Hematopoietic multipotent progenitor cell treated with erythropoietin and hydrocortisone succinate and interleukin-3 and kit ligand, for 15 days (in vitro differentiated cells): ENCODE results near the gene GLDC.
"Not testable (repeated sequence)": the region's sequence is repeated elsewhere in the genome, so short reads cannot be mapped to it uniquely, and the experiment has no call there.

Source experiments
- DNase-seq: peaks from one replicate; pipeline ENCODE4 v3.0.0-alpha.2; 2015; ENCODE audit warnings: low spot score

GLDC gene

DNA sequence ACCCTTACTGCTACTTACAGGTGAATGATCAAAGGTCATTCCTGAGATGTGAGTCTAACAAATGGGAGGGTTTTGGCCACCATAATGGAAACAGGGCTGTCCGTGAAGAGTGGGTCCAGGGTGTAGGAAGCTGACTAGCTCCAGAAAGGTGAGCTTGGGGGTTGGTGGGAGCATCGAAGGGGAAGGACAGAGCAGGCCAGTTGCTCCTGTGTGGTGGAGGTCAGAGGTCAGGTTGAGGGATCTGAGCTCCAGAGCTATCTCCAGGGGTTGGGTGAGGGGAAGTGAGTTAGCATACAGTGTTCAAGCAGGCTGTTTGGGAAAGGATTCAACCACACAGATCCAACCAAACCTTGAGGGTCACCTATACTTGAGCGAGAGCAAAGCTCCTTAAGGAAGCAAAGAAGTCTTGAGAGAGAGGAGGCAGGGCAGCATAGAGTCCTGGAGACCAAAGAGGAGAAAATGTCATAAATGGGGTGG lies 18.7 kb upstream of the GLDC start:
- DNase-seq = no peak

DNA sequence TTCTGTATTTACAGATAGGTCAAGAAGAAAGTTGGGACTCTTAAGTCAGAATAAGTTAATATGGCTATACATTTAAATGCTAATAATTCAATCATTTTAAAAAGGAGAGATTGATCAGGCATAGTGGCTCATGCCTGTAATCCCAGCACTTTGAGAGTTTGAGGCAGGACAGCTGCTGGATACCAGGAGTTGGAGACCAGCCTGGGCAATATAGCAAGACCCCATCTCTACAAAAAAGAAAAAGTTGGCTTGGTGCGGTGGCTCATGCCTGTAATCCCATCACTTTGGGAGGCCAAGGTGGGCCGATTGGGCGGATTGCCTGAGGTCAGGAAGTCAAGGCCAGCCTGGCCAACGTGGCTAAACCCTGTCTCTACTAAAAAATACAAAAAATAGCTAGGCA lies 15.0 kb upstream of the GLDC start:
- DNase-seq = no peak

DNA sequence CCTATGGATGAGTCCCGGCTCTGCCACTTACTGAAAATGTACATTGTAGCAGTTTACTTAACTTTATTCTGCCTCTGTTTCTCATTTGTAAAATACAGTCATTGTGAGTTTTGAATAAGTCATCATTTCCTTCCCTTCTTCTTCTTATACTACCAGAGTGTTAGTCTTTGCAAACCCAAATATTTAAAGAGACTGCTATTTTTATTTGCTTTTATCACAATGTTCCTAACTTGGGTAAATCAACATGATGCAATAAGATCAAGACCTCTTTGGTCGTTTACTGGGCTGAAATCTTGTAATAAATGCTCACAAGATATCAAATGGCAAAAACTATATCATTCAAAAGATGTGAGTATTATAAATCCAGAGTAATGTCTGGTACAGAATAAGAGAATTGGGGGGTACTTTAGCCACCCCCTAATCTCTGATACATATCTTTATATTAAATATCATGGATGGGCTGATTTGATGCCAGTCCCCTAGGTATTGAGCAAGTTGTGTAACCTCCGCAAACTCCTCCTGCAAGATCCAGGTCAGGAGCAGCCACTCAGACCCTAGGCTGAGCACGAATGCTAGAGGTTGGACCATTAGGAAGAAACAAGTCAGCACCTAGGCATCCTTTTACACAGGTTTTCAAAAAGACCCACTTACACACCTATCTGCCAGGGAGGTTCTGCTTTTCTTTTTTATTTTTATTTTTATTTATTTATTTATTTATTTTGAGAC lies 13.3 kb upstream of the GLDC start:
- no peak for DNase-seq

DNA sequence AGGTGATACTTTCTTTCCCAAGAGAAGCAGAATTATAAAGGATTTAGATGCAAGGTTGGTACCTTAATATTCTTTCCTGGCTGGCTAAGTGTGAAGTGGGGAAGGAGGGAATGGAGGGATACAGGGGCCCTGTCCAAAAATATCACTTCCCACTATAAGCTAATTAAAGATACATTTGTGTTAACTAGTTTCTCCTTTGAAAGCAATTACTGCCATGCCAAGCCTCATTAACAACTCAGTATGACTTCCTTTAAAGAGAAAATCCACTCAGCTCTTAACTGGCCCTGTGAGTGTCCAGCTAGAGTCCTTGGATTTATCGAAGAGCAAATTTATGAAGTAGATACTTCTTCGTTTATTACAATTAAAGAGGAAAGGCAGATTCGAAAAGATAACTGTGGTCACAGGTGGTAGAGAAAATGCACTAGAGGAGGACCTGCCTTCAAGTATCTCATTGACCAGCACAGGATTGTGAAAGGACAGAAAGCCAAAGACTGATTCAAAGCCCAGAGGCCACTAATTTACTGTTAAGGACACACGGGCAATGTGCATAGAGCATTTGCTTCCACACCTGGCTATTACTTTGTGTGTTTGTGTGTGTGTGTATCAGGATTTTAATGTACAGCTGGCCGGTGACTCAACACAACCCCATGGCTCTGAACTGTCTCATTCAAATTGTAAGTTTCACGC lies 11.2 kb upstream of the GLDC start:
- DNase-seq = no peak

DNA sequence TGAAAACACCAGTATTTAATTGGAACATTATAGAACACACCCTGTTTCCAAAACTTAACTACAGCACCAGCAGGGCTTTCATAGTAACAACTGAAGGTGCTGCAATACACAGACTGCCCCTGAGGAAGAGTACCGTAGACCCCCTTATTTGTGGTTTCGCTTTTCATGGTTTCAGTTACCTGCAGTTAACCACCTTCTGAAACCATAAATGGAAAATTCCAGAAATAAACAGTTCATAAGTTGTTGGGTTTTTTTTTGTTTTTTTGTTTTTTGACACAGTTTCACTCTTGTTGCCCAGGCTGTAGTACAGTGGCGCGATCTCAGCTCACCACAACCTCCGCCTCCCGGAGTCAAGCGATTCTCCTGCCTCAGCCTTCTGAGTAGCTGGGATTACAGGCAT lies 9.5 kb upstream of the GLDC start:
- DNase-seq = no peak

DNA sequence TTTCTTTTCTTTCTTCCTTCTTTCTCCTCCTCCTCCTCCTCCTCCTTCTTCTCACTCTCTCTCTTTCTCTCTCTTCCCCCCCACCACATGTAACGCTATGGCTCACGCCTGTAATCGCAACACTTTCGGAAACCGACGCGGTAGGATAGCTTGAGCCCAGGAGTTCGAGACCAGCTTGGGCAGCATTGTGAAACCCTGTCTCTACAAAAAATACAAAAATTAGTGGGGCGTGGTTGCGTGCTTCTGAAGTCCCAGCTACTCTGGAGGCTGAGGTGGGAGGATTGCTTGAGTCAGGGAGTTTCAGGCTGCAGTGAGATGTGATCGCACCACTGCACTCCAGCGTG lies 736 bp upstream of the GLDC start:
- DNase-seq = no peak

DNA sequence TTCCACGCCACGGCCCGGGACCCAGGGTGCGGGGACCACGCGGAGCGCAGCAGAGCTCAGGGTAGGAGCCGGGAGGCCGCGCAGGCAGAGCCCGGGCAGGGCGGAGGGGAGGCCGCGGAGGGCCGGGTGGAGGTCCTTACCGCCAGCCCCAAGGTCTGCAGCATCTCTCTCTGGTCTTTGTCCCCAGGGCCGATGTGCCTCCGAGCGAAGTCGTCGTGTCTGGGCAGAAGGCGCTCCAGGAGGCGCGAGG lies 499 bp downstream of the GLDC start:
- not testable (repeated sequence) for DNase-seq

DNA sequence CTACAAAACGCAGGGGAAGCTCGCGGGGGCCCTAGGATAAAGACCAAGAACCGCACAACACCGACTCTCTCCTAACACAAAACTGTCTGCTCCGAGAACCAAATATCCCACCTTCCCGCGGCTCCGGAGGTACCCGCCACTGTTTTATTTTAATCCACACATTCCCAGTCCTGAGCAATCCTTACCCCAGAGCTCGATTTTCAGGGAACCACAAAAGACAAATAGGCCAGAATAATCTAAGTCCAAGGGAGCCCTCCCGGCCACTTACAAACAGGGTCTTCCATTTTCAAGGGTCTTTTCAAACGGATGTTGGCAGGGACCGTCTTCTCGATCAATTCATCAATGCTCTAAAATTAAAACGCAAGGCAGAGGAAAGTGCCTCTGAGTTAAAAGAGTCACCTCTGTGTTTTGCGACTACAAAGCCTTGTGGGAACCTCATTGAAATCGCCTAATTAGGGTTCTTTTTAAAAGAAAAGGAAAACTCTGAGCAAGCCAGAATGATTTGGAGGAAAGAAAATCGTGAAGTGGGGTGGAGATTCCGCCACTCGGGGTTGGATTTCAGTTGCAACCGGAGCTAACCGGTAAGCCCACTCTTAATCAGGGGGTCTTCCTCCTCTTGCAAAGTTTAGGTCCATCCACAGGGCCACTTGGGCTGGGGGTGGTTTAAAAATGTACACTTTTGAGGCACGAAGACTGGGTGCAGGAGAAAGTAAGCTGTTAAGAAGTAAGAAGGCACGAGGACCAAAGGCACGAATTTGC lies 1.0 kb downstream of the GLDC start:
- DNase-seq = no peak

DNA sequence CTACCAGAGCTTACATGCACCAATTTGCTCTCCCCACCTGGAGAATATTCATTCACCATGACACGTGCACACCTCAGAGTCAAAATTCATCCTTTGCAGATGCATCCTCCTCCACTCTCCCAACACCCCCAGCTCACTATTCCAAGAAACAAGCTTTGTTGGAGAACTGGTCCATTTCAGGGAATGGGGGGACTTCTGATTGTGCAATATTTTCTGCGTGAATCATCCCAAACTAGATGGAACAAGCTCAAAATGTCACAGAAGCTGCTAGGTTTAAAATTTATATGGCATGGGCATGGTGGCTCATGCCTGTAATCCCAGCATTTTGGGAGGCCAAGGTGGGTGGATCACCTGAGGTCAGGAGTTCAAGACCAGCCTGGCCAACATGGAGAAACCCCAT lies 3.6 kb downstream of the GLDC start:
- DNase-seq = no peak

DNA sequence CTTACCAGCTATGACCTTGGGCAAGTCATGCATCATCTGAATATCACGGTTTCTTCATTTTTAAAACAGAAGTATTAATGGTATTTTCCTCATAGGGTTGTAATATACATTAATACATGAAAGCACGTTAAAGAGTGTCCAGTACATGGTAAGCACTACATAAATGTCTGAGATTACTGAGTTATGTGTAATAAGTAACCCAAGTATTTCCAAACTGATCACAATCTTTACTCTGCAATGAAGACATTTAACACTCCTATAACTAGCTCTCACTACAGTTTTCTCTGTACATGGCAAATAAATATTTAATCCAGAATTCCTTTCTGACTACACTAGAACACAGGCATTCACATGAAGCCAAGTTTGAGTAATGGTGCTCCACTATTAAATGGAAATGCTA lies 4.0 kb downstream of the GLDC start:
- no peak for DNase-seq

DNA sequence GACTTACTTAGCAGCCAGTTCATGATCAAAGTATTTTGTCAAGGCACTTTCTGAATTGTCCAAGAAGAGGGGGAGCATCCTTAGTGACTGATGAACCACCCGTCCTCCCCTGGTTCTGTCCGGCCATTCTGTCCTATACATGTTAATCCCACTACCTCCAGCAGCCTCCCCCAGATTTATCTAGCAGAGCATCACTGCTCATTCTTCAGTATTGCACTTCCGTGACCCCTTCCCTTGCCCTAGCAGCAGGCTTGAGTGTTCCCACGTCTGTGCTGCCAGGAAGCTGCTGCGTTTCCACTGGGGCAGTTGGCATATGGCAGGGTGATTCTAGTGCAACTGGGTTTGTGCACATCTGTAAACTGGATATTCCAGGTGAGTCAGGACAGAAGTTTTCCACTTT lies 4.5 kb downstream of the GLDC start:
- DNase-seq = no peak

DNA sequence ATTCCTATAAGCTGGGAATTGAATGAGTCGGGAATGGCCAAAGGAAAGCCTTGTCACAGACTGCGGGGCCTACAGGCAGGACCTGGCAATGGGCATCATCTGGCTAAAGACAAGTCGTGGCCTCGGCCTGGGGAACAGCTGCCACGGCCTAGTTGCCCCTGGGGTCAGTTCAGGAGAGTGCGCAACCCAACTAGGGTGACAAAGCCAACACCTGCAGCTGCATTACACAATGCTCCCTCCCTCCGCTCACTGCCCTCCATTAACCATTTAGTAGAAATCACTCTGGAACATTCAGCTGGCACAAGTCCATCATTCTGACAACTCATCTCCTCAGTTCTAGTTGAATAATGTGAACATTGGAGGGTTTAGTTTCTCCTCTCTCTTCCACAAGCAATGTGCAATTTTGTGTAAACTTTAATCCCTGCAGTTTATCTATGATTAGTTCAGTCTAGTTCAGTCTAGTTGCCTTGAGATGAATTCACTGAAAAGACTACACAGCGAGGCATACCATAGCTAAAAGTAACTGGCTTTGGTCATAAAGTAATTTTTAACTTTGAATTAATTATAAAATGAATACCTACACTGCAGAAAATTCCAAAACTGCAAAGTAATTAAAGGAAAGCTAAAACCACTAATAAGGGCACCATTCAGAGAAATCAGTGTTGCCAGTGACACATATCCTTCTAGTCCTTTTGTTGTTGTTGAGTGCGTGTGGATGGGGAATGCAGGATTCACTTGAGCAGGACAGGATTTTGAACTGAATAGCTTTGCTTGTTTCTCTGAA lies 5.1 kb downstream of the GLDC start:
- DNase-seq = no peak

DNA sequence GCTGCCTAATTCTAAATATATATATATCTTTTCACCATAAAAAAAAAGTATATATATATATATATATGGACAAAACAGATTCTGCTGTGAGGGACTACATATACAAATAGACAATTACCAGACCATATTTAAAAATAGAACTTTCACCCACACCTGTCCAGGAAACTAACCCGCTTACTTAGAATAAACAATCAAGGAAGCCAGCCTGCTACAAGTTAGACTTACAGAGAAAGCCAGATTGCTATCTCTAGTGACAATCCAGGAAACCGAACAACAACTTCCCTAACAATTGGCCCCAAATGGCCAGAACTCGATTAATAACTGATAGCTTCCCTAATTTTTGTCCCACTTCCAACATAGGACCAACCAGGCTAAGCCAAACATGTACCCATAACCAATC lies 5.9 kb downstream of the GLDC start:
- no peak for DNase-seq

DNA sequence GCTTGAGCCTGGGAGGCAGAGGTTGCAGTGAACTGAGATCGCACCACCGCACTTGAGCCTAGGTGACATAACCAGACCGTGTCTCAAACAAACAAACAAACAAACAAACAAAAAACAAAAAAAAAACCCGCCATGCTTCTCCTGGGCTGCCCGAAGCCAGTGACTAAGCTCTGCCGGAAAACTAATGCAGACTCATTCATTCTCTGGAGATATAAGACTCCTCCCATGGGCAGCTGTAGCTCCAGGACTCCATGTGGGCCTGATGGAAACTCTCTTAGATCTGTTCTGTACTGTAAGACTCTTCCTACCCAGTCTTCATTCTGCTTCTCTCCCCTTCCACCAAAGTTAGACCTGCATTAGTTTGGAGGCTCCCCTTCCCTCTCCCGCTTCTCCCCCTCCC lies 11.1 kb downstream of the GLDC start:
- no peak for DNase-seq

DNA sequence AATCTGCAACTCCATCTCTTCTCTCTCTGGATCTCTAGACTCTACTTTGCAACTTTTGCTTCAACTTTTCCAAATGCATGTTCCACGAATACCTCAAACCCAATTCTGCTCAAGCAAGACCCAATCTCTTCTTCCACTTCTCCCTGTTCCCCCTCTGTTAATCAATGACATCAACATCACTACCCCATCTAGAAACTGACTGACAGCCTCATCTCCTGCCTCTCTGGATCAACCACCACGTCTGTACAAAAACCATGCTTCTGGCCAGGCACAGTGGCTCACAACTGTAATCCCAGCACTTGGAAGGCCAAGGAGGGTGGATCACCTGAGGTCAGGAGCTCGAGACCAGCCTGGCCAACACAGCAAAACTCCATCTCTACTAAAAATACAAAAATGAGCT lies 12.2 kb downstream of the GLDC start:
- no peak for DNase-seq

DNA sequence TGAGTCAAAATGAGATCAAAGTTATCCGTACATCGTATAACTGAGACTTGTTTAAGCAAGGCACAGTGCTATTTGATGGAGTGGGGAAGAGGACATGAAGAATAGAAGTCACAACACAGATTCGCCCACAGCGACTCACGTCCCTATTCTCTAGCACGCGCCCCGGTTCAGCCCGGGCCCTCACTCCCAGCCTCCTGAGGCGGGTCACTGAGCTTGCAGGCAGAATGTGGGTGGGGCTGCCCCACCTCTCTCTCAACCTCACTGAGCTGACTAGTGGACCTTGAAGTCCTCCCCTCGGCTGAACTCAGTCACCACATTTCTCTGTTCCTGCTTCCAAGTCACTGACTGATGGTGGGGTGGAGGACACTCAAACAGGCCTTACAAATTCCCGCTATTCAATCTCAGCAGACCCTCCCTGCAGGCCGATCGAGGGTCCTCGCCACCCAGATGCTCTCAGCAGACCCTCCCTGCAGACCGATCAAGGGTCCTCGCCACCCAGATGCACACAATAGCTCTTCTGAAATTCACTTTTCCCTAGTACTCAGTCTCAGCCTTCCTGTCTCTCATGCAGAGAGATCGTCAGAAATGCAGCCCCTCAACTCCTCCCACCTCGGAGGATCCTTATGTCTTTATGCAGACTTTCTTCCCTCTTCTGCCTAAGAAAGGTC lies 12.9 kb downstream of the GLDC start:
- DNase-seq = no peak

DNA sequence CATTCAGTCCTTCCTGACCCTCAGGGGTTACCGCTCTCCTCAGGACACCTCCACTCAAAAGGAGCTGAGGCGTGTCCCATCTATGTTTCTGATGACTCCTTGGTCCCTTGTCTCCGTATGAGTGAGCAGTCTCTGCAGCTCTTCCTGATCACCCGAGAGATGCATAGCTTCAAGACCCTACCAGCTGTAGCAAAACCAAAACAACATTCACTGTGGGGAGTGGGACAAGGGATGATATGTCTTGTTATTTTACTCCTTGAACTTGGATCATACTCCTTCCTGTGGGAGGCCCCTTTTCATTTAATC lies 14.4 kb downstream of the GLDC start:
- DNase-seq = no peak

DNA sequence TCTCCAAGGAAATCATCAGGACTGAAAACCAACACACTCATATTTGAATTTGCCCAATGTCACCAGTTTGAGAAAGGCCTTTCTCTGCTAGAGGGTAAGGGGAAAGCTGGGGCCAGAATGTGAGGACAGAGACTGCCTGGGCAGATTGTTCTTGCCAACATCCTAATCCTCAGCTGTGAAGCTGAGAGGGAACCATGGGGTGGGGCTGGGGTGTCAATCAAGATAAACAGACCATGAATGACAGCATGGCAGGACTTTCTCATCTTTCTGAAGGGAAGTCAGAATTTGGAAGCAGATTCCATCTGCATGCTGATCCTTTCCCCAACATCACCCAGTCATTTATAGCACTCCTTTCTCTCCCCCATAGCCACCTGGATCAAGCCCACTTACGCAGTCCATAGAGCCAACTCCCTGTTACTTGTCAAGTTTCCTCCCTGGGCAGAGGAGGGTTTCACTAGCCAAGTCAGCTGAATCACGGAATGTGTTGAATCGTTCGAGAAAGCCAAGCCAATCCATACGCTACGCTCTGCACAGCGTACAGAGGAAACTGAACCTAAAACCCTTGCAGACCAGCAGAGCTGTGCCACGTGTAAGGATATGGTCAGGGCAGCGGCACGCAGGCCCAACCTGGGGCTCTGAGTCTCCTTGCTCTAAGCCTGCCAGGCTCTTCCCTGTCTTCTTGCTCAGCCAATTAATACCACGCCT lies 14.9 kb downstream of the GLDC start:
- no peak for DNase-seq

DNA sequence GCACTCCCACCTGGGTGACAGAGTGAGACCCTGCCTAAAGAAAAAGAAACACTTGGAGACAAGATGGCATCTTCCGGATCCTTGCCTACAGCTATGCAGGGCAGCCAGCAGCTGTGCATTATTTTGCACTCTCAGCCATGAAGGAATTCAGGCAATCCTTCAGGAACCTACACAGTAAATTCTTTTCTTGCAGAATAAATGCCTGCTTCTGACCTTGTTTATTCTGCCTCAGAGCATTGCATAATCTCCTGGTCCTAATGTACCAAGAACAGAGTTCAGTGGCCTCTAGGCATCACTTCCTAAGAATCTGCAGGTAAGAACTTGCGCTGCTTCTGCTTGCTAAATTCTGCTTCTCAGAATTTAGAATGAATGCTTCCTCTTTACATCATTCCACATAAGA lies 16.8 kb downstream of the GLDC start:
- DNase-seq = no peak

DNA sequence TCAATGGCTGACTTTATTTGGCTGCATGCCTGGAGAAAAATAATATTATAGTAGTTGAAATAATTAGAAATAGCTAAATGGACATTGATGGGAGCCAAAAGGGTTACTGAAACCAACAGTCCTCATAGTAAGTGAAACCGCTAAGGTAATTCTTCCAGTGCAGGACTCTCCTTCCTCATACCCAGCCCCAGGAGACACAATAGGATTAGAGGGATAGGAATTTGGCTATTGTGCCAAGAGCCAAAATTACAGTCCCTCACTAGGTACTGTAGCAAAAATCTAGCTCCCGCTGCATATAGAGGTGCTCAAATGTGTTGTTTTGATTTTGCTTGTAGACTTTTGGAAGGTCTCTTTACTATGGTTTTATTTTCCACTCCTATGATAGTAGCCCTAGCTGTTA lies 20.2 kb downstream of the GLDC start:
- DNase-seq = no peak

DNA sequence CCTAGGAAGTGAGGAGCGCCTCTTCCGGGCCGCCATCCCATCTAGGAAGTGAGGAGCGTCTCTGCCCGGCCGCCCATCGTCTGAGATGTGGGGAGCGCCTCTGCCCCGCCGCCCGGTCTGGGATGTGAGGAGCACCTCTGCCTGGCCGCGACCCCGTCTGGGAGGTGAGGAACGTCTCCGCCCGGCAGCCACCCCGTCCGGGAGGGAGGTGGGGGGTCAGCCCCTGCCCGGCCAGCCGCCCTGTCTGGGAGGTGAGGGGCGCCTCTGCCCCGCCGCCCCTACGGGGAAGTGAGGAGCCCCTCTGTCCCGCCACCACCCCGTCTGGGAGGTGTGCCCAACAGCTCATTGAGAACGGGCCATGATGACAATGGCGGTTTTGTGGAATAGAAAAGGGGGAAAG lies 22.7 kb downstream of the GLDC start:
- DNase-seq = not testable (repeated sequence)

DNA sequence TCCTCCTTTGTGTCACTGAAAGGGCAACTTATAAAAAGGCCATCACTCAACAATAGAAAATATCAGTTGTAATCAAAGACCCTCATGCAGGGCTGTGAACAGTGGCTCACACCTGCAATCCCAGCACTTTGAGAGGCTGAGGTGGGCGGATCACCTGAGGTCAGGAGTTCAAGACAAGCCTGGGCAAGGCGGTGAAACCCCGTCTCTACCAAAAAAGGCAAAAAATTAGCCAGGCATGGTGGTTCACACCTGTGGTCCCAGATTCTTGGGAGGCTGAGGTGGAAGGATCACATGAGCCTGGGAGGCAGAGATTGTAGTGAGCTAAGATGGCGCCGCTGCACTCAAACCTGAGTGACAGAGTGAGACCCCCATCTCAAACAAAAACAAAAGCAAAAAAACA lies 24.7 kb downstream of the GLDC start:
- DNase-seq = no peak
